Activated T-helper 1 cell treated with anti-CD3 and anti-CD28 coated beads, Interleukin-12 subunit alpha, Interleukin-12 subunit beta, Interleukin-2, Interleukin-4 antibody, amounts not matched to agents 30 ng/mL and 10 ng/mL and 1 ng/mL, durations not matched to agents 14 hours and 24 hours and 36 hours (primary cell): Measurements from ENCODE around the gene GEMIN2. TPM values are rescaled to one million over a fixed set of nuclear protein-coding genes. Genes with fewer than 3 reads are reported as not detected.
A peak's percentile ranks its signal among the peaks of the same experiment; 100 is the strongest.
"Not testable (repeated sequence)": the region's sequence is repeated elsewhere in the genome, so short reads cannot be mapped to it uniquely, and the experiment has no call there.

Experiments
- DNase-seq: peaks from one replicate; pipeline ENCODE4 v3.0.0; 2021; ENCODE audit warnings: low spot score
- H3K27ac Mint-ChIP-seq: one replicate; pipeline ENCODE4 v1.8.0; 2021; ENCODE audit warnings: mild to moderate bottlenecking, mixed read lengths
- H3K27me3 Mint-ChIP-seq: one replicate; pipeline ENCODE4 v1.8.0; 2022; ENCODE audit warnings: mild to moderate bottlenecking, moderate library complexity, mixed read lengths; ENCODE audit not compliant: insufficient read depth
- H3K36me3 Mint-ChIP-seq: one replicate; pipeline ENCODE4 v1.8.0; 2021; ENCODE audit warnings: low read depth, mixed read lengths
- H3K4me1 Mint-ChIP-seq: one replicate; pipeline ENCODE4 v1.8.0; 2021; ENCODE audit warnings: low read depth, mixed read lengths
- H3K4me3 Mint-ChIP-seq: one replicate; pipeline ENCODE4 v1.8.0; 2021; ENCODE audit warnings: mild to moderate bottlenecking, moderate library complexity, mixed read lengths
- H3K9me3 Mint-ChIP-seq: one replicate; pipeline ENCODE4 v1.8.0; 2021; ENCODE audit warnings: mixed read lengths
- intact Hi-C: fragments of 100-400 bp; cut with micrococcal nuclease; formaldehyde crosslinking; loops from one replicate; pipeline ENCODE4 v1.15.1; 2024
- total RNA-seq: library from RNA; stranded (reverse); gene quantifications from 2 replicates; pipeline ENCODE4 v1.2.3, GENCODE V29; 2022

The GEMIN2 gene
- total RNA-seq, 1 donor from 2014 or later: 22.2 TPM

GRCh38 chr14:39099748-39100147, 14.4 kb upstream of the GEMIN2 start:
- Mint-ChIP-seq H3K4me1 (peaks cover 58% of the 10 kb centered on the region), H3K27ac (no peak overlapping the region), H3K27me3 (no peaks in the 10 kb centered on the region), H3K36me3 (peaks cover 16% of the 10 kb centered on the region), H3K9me3 (no peaks in the 10 kb centered on the region), H3K4me3 (peak overlapping the region; percentile 16)
- no peak for DNase-seq
- intact Hi-C loops: no loop called here

GRCh38 chr14:39102265-39102968, 11.7 kb upstream of the GEMIN2 start:
- DNase-seq: peak; percentile 4
- Mint-ChIP-seq H3K4me1 (peaks cover 56% of the 10 kb centered on the region), H3K27me3 (no peaks in the 10 kb centered on the region), H3K36me3 (peaks cover 10% of the 10 kb centered on the region), H3K4me3 (peak overlapping the region; percentile 98), H3K9me3 (no peaks in the 10 kb centered on the region), H3K27ac (peak overlapping the region; percentile 91)
- intact Hi-C loops: loop anchor here (2.0 kb wide), 1 partner anchor 126 kb away; no protein-coding TSS in a partner anchor

- no peaks in the 10 kb centered on the region for H3K9me3 Mint-ChIP-seq
- intact Hi-C loops: loop anchor here (1.0 to 2.0 kb wide), 5 partner anchors 11 to 329 kb away; partner anchors contain the start of genes FBXO33, GEMIN2 and PNN
- H3K4me3 Mint-ChIP-seq: peak within 1 kb of the TSS; percentile 98
- no peaks in the 10 kb centered on the region for H3K27me3 Mint-ChIP-seq
- H3K4me1 Mint-ChIP-seq: peaks cover 57% of the 10 kb centered on the region
- peak within 1 kb of the TSS; percentile 96 for H3K27ac Mint-ChIP-seq
- DNase-seq: peak; percentile 83
- peaks cover 9% of the 10 kb centered on the region for H3K36me3 Mint-ChIP-seq
Observed at GRCh38 chr14:39102969-39103957, 10.9 kb upstream of the GEMIN2 start, which contains the start of gene SEC23A. Gene SEC23A, minus strand, starts transcription at chr14:39103235. Its CDS starts 7,117 bp downstream, at chr14:39096118.

GRCh38 chr14:39104078-39104801, 9.9 kb upstream of the GEMIN2 start:
- intact Hi-C loops: not testable (repeated sequence)

GRCh38 chr14:39107591-39107996, 6.5 kb upstream of the GEMIN2 start:
- H3K4me3 Mint-ChIP-seq: peak overlapping the region; percentile 45
- H3K36me3 Mint-ChIP-seq: peaks cover 1% of the 10 kb centered on the region
- intact Hi-C loops: loop anchor here (1.0 kb wide), 3 partner anchors 63 to 319 kb away; partner anchors contain the start of gene TRAPPC6B
- H3K27ac Mint-ChIP-seq: no peak overlapping the region
- peaks cover 28% of the 10 kb centered on the region for H3K4me1 Mint-ChIP-seq
- no peak for DNase-seq
- no peaks in the 10 kb centered on the region for H3K27me3 Mint-ChIP-seq
- no peaks in the 10 kb centered on the region for H3K9me3 Mint-ChIP-seq

More at GRCh38 chr14:39104078-39104801, 9.9 kb upstream of the GEMIN2 start:
- Mint-ChIP-seq H3K27ac (peak overlapping the region; percentile 96), H3K4me1 (peaks cover 55% of the 10 kb centered on the region), H3K4me3 (peak overlapping the region; percentile 98)
- DNase-seq, H3K9me3 Mint-ChIP-seq, H3K27me3 Mint-ChIP-seq, H3K36me3 Mint-ChIP-seq: not testable (repeated sequence)

- H3K27me3 Mint-ChIP-seq: no peaks in the 10 kb centered on the region
- H3K9me3 Mint-ChIP-seq: no peaks in the 10 kb centered on the region
- no peak for DNase-seq
- peaks cover 25% of the 10 kb centered on the region for H3K4me1 Mint-ChIP-seq
- no peaks in the 10 kb centered on the region for H3K36me3 Mint-ChIP-seq
- H3K4me3 Mint-ChIP-seq: no peak overlapping the region
- intact Hi-C loops: no loop called here
- H3K27ac Mint-ChIP-seq: no peak overlapping the region
Observed at GRCh38 chr14:39108791-39109190, 5.3 kb upstream of the GEMIN2 start.

- Mint-ChIP-seq H3K4me1 (peaks cover 21% of the 10 kb centered on the region), H3K27me3 (no peaks in the 10 kb centered on the region), H3K36me3 (no peaks in the 10 kb centered on the region), H3K4me3 (no peak overlapping the region), H3K9me3 (no peaks in the 10 kb centered on the region), H3K27ac (no peak overlapping the region)
- intact Hi-C loops: no loop called here
- DNase-seq: no peak
Observed at GRCh38 chr14:39109893-39110715, 4.0 kb upstream of the GEMIN2 start.

GRCh38 chr14:39113685-39114072, 444 bp upstream of the GEMIN2 start:
- no peak for DNase-seq
- H3K9me3 Mint-ChIP-seq: no peaks in the 10 kb centered on the region
- H3K27ac Mint-ChIP-seq: peak overlapping the region; percentile 96
- H3K4me3 Mint-ChIP-seq: peak overlapping the region; percentile 92
- peaks cover 7% of the 10 kb centered on the region for H3K36me3 Mint-ChIP-seq
- no peaks in the 10 kb centered on the region for H3K27me3 Mint-ChIP-seq
- intact Hi-C loops: loop anchor here (1.0 to 2.0 kb wide), 8 partner anchors 10 to 319 kb away; partner anchors contain the start of genes FBXO33, PNN, SEC23A and TRAPPC6B
- peaks cover 10% of the 10 kb centered on the region for H3K4me1 Mint-ChIP-seq

GRCh38 chr14:39122330-39123138, 8.4 kb downstream of the GEMIN2 start:
- H3K9me3 Mint-ChIP-seq: no peaks in the 10 kb centered on the region
- no peak for DNase-seq
- H3K27ac Mint-ChIP-seq: no peak overlapping the region
- no peaks in the 10 kb centered on the region for H3K27me3 Mint-ChIP-seq
- no peaks in the 10 kb centered on the region for H3K4me1 Mint-ChIP-seq
- H3K4me3 Mint-ChIP-seq: no peak overlapping the region
- peaks cover 24% of the 10 kb centered on the region for H3K36me3 Mint-ChIP-seq
- intact Hi-C loops: no loop called here

GRCh38 chr14:39137835-39138234, 23.7 kb downstream of the GEMIN2 start:
- H3K4me1 Mint-ChIP-seq, intact Hi-C loops, H3K4me3 Mint-ChIP-seq, H3K27ac Mint-ChIP-seq, H3K27me3 Mint-ChIP-seq, DNase-seq, H3K9me3 Mint-ChIP-seq: not testable (repeated sequence)
- peaks cover 47% of the 10 kb centered on the region for H3K36me3 Mint-ChIP-seq

- H3K36me3 Mint-ChIP-seq: peaks cover 52% of the 10 kb centered on the region
- H3K4me3 Mint-ChIP-seq: no peak overlapping the region
- no peak for DNase-seq
- peaks cover 5% of the 10 kb centered on the region for H3K9me3 Mint-ChIP-seq
- no peak overlapping the region for H3K27ac Mint-ChIP-seq
- peaks cover 4% of the 10 kb centered on the region for H3K4me1 Mint-ChIP-seq
- intact Hi-C loops: no loop called here
- H3K27me3 Mint-ChIP-seq: no peaks in the 10 kb centered on the region
Observed at GRCh38 chr14:39138440-39138839, 24.3 kb downstream of the GEMIN2 start.
